B cell (primary cell): ENCODE results near the gene POLR3G. TPM values are rescaled to one million over a fixed set of nuclear protein-coding genes. Genes with fewer than 3 reads are reported as not detected.

Experiments used
- ATAC-seq: fragments of 200-7000 bp; cut with Tn5 transposase; one replicate; pipeline ENCODE4 v1.10.0; 2021; ENCODE audit warnings: low read depth, mild to moderate bottlenecking, moderate number of reproducible peaks, moderate library complexity
- CTCF ChIA-PET: fragments of 350-600 bp; sonication (Branson Sonifier 250); formaldehyde crosslinking; loops from one replicate; lab custom pipeline; 2021; ENCODE audit warnings: antibody characterized with exemption, inconsistent platforms; lab: Charles Lee
- POLR2A ChIA-PET: fragments of 350-600 bp; sonication (Branson Sonifier 250); formaldehyde crosslinking; loops from one replicate; lab custom pipeline; 2021; ENCODE audit warnings: antibody characterized with exemption; lab: Charles Lee
- DNase-seq: peaks from one replicate; pipeline ENCODE4 v3.0.0; 2013
- H2AFZ ChIP-seq: 2 replicates; pipeline ENCODE4 v1.6.1; 2012; ENCODE audit warnings: mild to moderate bottlenecking, low read depth, low read length; ENCODE audit not compliant: insufficient read depth, poor library complexity, severe bottlenecking
- H3K27ac ChIP-seq, 2 donors: 1 replicate in 1 of 2; 2 replicates in 1 of 2; pipeline ENCODE4 v1.5.1; 2012 to 2013; ENCODE audit warnings: low read length in 2 of 2, mild to moderate bottlenecking in 2 of 2, moderate library complexity in 1 of 2
- H3K27me3 ChIP-seq, 4 experiments: fragments of 200-600 bp in 1 of 4; sonication (generic) in 1 of 4; replicated peaks in 1 of 4; 1 replicate in 2 of 4; 2 replicates in 2 of 4; pipeline versions ENCODE4 v1.6.1 to v1.7.0; 2013 to 2016; ENCODE audit warnings: low read length in 3 of 4, mild to moderate bottlenecking in 2 of 4, mixed read lengths in 1 of 4, moderate library complexity in 1 of 4; ENCODE audit not compliant: insufficient read depth in 4 of 4, control insufficient read depth in 3 of 4; ENCODE audit errors: control extremely low read depth in 1 of 4
- H3K36me3 ChIP-seq, 2 experiments: replicated peaks in 1 of 2; 1 replicate in 1 of 2; 2 replicates in 1 of 2; pipeline versions ENCODE4 v1.6.1 to v1.7.1; 2013; ENCODE audit warnings: low read length in 1 of 2; ENCODE audit not compliant: insufficient read depth in 2 of 2, control insufficient read depth in 1 of 2; ENCODE audit errors: control extremely low read depth in 1 of 2, extremely low read depth in 1 of 2
- H3K4me1 ChIP-seq, 2 donors: fragments of 200-600 bp in 1 of 2; sonication (generic) in 1 of 2; 1 replicate in 1 of 2; 2 replicates in 1 of 2; pipeline versions ENCODE4 v1.5.1 to v1.6.1; 2013 to 2017; ENCODE audit warnings: low read length in 2 of 2; ENCODE audit not compliant: control insufficient read depth in 2 of 2, insufficient read depth in 2 of 2
- H3K4me2 ChIP-seq: replicated peaks from 2 replicates; pipeline ENCODE3; 2012; ENCODE audit warnings: mild to moderate bottlenecking, low read depth, low read length; ENCODE audit not compliant: poor library complexity, severe bottlenecking
- H3K4me3 ChIP-seq, 5 experiments: fragments of 200-600 bp in 1 of 5; sonication (generic) in 1 of 5; 1 replicate in 3 of 5; 2 replicates in 2 of 5; pipeline versions ENCODE4 v1.5.1 to v1.7.0; 2011 to 2016; ENCODE audit warnings: low read length in 4 of 5, mild to moderate bottlenecking in 4 of 5, low read depth in 2 of 5, control low read depth in 1 of 5, moderate library complexity in 1 of 5; ENCODE audit not compliant: insufficient read depth in 1 of 5; ENCODE audit errors: control extremely low read depth in 1 of 5, extremely low read depth in 1 of 5
- H3K79me2 ChIP-seq: fragments of 200-600 bp; sonication (generic); one replicate; pipeline ENCODE4 v1.6.0; 2016; ENCODE audit warnings: low read length; ENCODE audit not compliant: control insufficient read depth, insufficient read depth
- H3K9ac ChIP-seq: fragments of 200-600 bp; sonication (generic); 2 replicates; pipeline ENCODE4 v1.6.1; 2017; ENCODE audit warnings: mild to moderate bottlenecking, low read length, moderate library complexity
- H3K9me3 ChIP-seq, 3 donors: one replicate each; pipeline versions ENCODE4 v1.6.1 to v1.7.1; 2013; ENCODE audit warnings: low read length in 2 of 3; ENCODE audit not compliant: control insufficient read depth in 2 of 3, insufficient read depth in 1 of 3; ENCODE audit errors: control extremely low read depth in 1 of 3
- H4K20me1 ChIP-seq: 2 replicates; pipeline ENCODE4 v1.6.0; 2012; ENCODE audit warnings: mild to moderate bottlenecking, low read length; ENCODE audit not compliant: insufficient read depth, control insufficient read depth, poor library complexity, severe bottlenecking
- H3K27ac Mint-ChIP-seq: one replicate; pipeline ENCODE4 v1.8.0; 2021; ENCODE audit warnings: mixed read lengths
- H3K27me3 Mint-ChIP-seq: one replicate; pipeline ENCODE4 v1.8.0; 2021; ENCODE audit warnings: mixed read lengths
- H3K4me1 Mint-ChIP-seq: one replicate; pipeline ENCODE4 v1.8.0; 2021; ENCODE audit warnings: mixed read lengths
- H3K4me3 Mint-ChIP-seq: one replicate; pipeline ENCODE4 v1.8.0; 2021; ENCODE audit warnings: mixed read lengths
- H3K9me3 Mint-ChIP-seq: one replicate; pipeline ENCODE4 v1.8.0; 2022; ENCODE audit warnings: mixed read lengths; ENCODE audit not compliant: insufficient read depth
- EZH2 ChIP-seq: IDR thresholded peaks from 2 replicates; pipeline ENCODE4 v1.6.1; 2012; ENCODE audit warnings: borderline replicate concordance, low read depth, mild to moderate bottlenecking, moderate library complexity, low read length; ENCODE audit not compliant: insufficient read depth, poor library complexity, severe bottlenecking
- WGBS: methylation state at CpG from one replicate; pipeline ENCODE4 v1.1.5; 2013; ENCODE audit warnings: missing lambda C conversion rate; ENCODE audit not compliant: insufficient coverage; 5-methylcytosine and 5-hydroxymethylcytosine counted together
- intact Hi-C: fragments of 100-400 bp; cut with micrococcal nuclease; formaldehyde crosslinking; loops from one replicate; pipeline ENCODE4 v1.10.0; 2022
- polyA plus RNA-seq: library from polyadenylated mRNA; depleted of rRNA; stranded (reverse); fragments of >200 nt; gene quantifications from 2 replicates; pipeline ENCODE4 v1.2.3, GENCODE V29; 2012
- total RNA-seq, 2 donors: library from RNA; stranded (reverse); fragments of 120-200 nt in 1 of 2; gene quantifications; 1 replicate in 1 of 2; 2 replicates in 1 of 2; pipeline versions ENCODE4 v1.2.3 to v1.2.4, GENCODE V29; 2013 to 2022
- TF ChIP-seq, protein P1 (sequence below): fragments of 200-600 bp; IDR thresholded peaks from one replicate; pipeline ENCODE4 v1.8.0; 2022; ENCODE audit warnings: antibody characterized with exemption, mild to moderate bottlenecking

The POLR3G gene
- total and polyA plus RNA-seq, 2 donors (not counting 1 experiment from before 2014, with no cell fraction given) = 0.52 to 2.3 TPM

DNA sequence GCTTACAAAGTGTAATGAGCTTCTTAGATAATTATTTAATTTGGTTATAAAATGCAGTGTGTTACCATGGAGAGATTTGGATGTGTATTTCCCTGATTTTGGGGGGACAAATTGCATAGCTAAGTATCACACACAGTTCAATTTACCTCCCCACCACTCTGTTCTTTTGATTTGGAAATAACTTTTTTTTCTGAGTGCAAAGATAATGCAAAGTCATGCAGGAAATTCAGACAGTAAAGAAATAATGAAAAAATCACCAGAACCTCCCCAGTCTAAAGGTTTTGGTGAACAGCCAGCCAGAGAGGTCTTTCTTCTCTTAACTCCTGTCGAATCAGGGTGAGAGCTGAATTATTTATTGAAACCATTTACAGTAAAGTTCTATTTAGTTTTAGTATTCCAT, 87.1 kb downstream of the POLR3G start:
- Histone ChIP-seq H3K36me3 (no peaks in the 10 kb centered on the region), H3K79me2 (no peaks in the 10 kb centered on the region), H3K4me2 (no peak overlapping the region), H3K9ac (no peak overlapping the region), H3K9me3 (peaks cover 0 to 7% (median 2%) of the 10 kb centered on the region in 3 donors), H3K4me3 (no peak overlapping the region), H3K27me3 (peaks cover 0 to 56% (median 31%) of the 10 kb centered on the region in 4 experiments), H3K27ac (no peak overlapping the region), H2AFZ (no peak overlapping the region), H4K20me1 (no peaks in the 10 kb centered on the region), H3K4me1 (peaks cover 11 to 14% of the 10 kb centered on the region in 2 donors)
- ATAC-seq (no peak), DNase-seq (no peak)
- Mint-ChIP-seq H3K4me1 (peaks cover 15% of the 10 kb centered on the region), H3K4me3 (no peak overlapping the region), H3K9me3 (no peaks in the 10 kb centered on the region), H3K27me3 (peaks cover 45% of the 10 kb centered on the region), H3K27ac (no peak overlapping the region)
- CTCF ChIA-PET = interaction anchor here (1.1 kb wide), 1 partner anchor 10 kb away, joined by 3 read pairs; no protein-coding TSS in a partner anchor
- WGBS = no CpG with 5 or more reads among the region's 1 CpG
- TF ChIP-seq, protein P1, sequence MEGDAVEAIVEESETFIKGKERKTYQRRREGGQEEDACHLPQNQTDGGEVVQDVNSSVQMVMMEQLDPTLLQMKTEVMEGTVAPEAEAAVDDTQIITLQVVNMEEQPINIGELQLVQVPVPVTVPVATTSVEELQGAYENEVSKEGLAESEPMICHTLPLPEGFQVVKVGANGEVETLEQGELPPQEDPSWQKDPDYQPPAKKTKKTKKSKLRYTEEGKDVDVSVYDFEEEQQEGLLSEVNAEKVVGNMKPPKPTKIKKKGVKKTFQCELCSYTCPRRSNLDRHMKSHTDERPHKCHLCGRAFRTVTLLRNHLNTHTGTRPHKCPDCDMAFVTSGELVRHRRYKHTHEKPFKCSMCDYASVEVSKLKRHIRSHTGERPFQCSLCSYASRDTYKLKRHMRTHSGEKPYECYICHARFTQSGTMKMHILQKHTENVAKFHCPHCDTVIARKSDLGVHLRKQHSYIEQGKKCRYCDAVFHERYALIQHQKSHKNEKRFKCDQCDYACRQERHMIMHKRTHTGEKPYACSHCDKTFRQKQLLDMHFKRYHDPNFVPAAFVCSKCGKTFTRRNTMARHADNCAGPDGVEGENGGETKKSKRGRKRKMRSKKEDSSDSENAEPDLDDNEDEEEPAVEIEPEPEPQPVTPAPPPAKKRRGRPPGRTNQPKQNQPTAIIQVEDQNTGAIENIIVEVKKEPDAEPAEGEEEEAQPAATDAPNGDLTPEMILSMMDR = no peak
- no peak for TF ChIP-seq EZH2
- intact Hi-C loops = no loop called here
- POLR2A ChIA-PET = no interaction called here

DNA sequence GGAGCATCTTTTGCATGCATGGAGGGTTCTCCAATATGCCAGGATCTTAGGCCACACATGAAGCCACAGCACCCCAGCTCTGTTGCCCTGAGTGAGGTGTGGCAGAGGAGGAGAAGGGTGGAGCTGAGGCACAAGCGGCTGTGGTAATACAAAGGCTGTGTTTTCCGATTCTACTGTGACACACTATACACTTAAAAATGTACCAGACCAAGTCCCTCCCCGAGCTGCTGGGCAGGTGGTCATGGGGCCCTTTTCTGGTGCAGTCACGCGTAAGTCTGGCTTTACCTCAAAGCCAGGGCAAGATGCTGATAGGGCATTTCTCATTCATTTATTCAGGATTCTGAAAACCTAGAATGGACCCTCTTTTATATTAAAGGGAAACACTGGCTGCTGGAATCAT, 87.7 kb downstream of the POLR3G start:
- Histone ChIP-seq H2AFZ (no peak overlapping the region), H3K4me3 (no peak overlapping the region), H3K9me3 (peaks cover 0 to 7% (median 1%) of the 10 kb centered on the region in 3 donors), H3K27ac (no peak overlapping the region), H3K79me2 (no peaks in the 10 kb centered on the region), H3K4me2 (no peak overlapping the region), H3K36me3 (no peaks in the 10 kb centered on the region), H3K27me3 (peaks cover 0 to 58% (median 30%) of the 10 kb centered on the region in 4 experiments), H4K20me1 (no peaks in the 10 kb centered on the region), H3K9ac (no peak overlapping the region), H3K4me1 (peaks cover 11 to 14% of the 10 kb centered on the region in 2 donors)
- H3K9me3 Mint-ChIP-seq = no peaks in the 10 kb centered on the region
- H3K27me3 Mint-ChIP-seq = peaks cover 46% of the 10 kb centered on the region
- peaks cover 15% of the 10 kb centered on the region for H3K4me1 Mint-ChIP-seq
- POLR2A ChIA-PET = no interaction called here
- intact Hi-C loops = no loop called here
- ATAC-seq (no peak), DNase-seq (no peak)
- no peak overlapping the region for H3K4me3 Mint-ChIP-seq
- WGBS = 91% methylated on average over 3 of the region's 5 CpGs
- TF ChIP-seq, protein P1 = no peak
- no peak for TF ChIP-seq EZH2
- CTCF ChIA-PET = interaction anchor here (1.1 kb wide), 1 partner anchor 10 kb away, joined by 3 read pairs; no protein-coding TSS in a partner anchor
- H3K27ac Mint-ChIP-seq = no peak overlapping the region
